Fibroblast of the aortic adventitia (primary cell): Measurements from ENCODE around the gene NKX1-1. TPM values are rescaled to one million over a fixed set of nuclear protein-coding genes. Genes with fewer than 3 reads are reported as not detected.

Experiments used
- DNase-seq: peaks from one replicate; pipeline ENCODE4 v3.0.0-alpha.2; 2010; ENCODE audit warnings: low read depth
- H3K4me3 ChIP-seq: 2 replicates; pipeline ENCODE4 v1.5.1; 2011; ENCODE audit warnings: low read depth, mild to moderate bottlenecking, control low read depth, low read length, moderate library complexity
- total RNA-seq: library from RNA; depleted of rRNA; stranded (reverse); fragments of >200 nt; gene quantifications from 2 replicates; pipeline ENCODE4 v1.2.3, GENCODE V29; 2012; ENCODE audit warnings: low replicate concordance
- TF ChIP-seq, protein P1 (sequence below): IDR thresholded peaks from 2 replicates; pipeline ENCODE4 v1.5.1; 2011; ENCODE audit warnings: mild to moderate bottlenecking, low read length, control low read depth, inconsistent platforms; ENCODE audit not compliant: insufficient read depth

Gene NKX1-1
- total RNA-seq, 1 donor, result not detected

DNA sequence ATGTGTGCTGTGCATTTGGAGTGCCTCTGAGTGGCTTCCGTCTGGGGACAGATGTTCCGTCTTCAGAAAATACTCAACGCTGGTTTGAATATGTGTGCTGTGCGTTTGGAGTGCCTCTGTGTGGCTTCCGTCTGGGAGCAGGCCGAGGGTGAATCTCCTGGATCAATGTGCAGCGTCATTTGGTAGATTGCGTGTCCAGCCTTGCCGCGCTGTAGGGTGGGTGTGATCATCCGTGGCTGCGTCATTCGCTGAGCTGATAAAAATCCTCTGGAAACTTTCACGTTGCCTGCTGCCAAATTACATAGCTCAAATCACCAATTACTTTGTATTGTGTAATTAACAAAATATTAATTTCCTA lies 47.1 kb downstream of the NKX1-1 start:
- no peak for DNase-seq
- no peak overlapping the region for H3K4me3 ChIP-seq
- TF ChIP-seq, protein P1, sequence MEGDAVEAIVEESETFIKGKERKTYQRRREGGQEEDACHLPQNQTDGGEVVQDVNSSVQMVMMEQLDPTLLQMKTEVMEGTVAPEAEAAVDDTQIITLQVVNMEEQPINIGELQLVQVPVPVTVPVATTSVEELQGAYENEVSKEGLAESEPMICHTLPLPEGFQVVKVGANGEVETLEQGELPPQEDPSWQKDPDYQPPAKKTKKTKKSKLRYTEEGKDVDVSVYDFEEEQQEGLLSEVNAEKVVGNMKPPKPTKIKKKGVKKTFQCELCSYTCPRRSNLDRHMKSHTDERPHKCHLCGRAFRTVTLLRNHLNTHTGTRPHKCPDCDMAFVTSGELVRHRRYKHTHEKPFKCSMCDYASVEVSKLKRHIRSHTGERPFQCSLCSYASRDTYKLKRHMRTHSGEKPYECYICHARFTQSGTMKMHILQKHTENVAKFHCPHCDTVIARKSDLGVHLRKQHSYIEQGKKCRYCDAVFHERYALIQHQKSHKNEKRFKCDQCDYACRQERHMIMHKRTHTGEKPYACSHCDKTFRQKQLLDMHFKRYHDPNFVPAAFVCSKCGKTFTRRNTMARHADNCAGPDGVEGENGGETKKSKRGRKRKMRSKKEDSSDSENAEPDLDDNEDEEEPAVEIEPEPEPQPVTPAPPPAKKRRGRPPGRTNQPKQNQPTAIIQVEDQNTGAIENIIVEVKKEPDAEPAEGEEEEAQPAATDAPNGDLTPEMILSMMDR, result no peak

DNA sequence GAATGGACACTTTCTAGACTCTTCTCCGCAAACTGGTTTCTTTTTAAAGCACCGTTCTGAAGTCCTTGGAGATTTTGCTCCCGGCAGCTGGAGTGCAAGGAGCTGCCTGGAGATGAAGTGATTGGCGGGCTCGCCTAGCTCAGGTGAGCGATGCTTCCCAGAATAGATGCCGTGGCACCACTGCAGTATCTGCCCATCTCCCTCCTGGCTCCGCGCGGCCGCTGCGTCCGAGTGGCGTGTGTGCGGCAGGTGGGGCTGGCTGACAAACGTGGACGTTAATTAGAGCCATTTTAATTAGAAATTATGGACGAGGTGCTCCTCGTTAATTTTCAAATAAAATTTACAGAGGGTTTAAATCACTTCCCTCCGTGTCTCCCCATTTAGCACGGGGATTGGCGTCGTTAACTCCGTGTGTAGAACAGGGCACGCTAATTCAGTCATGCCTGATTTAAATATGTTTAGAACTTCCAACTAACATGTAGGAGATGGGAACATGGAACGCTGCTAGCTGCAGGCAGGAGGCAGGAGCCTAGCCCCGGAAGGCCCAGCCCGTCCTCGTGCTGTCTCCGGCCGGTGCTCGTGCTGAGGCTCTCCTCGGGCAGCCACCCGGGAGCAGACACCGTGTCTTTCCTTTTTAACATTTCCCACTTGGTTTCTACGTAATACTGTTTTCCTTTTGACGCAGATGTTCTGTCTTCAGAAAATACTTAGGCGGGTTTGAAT lies 47.7 kb downstream of the NKX1-1 start:
- H3K4me3 ChIP-seq, result no peak overlapping the region
- TF ChIP-seq, protein P1, result no peak
- DNase-seq, result no peak

DNA sequence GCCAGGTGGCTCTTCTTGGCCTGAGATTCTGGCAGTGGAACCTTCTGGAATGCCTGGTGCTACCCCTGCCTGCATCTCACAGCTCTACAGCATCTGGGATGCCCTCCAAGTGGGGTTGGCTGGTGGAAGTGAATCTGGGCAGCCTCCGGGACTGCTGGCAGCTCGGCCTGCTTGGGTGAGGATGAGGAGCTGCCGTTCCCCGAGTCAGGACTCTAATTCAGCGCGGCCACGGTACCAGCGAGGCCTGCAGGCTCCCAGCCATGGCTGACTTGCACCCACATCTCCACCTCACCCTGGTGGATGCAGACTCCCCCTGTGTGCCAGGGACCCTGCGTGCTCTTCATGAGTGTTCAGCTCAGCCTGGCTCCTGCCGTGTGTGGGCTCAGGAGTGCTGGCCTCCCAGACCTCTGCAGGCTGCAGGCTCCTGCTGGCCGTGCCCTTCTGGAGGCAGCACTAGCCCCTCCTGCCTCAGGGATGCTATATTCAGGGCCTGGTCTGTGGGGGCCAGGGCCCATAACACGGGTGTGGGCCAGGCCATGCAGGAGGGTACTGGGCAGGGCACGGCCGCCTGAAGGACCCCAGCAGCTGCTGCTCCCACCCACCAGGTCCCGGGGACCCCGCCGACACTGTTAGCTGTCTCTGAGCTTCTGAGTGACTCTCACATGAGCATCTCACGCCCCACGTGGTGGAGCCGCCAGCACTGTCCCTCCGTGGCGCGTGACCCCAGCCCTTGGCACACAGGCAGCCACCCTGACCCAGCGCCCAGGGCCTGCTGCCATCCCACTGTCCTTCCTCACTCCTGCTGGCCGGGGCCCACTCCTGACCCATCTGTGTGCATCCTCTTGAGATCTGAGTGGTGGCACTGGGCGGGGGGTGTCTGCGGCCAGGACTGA lies 48.6 kb downstream of the NKX1-1 start:
- H3K4me3 ChIP-seq, result no peak overlapping the region
- no peak for DNase-seq
- TF ChIP-seq, protein P1, result no peak

DNA sequence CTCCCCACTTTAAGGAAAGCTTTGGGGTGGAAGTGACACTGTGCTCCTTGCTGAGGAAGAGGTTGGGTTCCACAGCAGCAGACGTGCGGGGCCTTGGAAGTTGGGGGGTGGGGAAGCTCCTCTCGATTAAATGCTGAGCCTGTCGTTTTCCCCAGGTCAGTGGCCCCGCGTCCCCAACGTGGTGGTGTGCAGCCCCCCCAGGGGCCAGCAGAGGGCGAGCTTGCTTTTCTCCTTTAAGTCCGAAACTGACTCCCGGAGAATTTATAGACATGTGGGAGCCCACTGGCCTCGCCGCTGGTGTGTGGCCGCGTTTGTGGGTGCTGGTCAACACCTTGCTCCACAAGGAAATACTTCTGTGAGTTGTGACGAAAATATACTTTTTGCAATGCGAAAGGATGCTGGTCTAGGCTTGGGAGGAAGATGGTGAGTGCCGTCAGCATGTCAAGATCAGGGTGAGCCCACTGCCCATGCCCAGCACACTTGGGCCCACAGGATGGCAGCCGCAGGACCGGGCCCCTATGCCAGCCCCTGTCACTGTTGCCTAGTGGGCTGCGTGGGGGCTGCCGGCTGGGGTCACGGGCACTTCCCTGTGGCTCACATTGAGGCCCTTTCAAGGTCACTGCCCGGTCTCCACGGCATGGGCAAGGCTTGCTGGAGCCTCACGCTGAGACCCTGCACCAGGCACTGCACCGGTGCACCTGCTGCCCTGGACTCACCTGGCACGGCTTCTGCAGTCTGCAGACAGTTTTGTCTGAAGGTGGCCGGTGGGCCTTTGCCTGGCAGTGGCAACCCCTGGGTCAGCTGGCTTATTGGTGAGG lies 49.9 kb downstream of the NKX1-1 start:
- TF ChIP-seq, protein P1, result peak; percentile 90
- no peak overlapping the region for H3K4me3 ChIP-seq
- peak; percentile 58 for DNase-seq

DNA sequence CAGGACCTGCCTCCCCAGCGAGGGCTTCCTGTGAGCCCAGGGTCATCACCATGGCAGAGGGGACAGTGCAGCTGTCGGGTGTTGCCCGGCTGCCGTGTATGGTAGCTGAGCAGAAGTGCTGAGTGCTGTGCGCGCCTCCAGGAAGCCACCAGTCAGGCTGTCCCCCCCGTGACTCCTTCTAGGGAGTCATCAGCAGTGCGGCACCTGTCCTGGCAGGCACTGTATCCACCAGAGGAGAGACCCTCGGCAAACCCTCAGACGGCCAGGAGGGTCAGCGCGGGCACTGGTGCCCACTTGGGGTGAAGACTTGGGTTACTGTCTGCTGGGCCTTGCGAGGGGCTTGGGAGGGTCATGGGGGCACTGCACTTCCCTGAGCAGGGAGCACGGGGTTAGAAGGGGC lies 50.9 kb downstream of the NKX1-1 start:
- DNase-seq, result no peak
- H3K4me3 ChIP-seq, result no peak overlapping the region
- TF ChIP-seq, protein P1, result no peak

DNA sequence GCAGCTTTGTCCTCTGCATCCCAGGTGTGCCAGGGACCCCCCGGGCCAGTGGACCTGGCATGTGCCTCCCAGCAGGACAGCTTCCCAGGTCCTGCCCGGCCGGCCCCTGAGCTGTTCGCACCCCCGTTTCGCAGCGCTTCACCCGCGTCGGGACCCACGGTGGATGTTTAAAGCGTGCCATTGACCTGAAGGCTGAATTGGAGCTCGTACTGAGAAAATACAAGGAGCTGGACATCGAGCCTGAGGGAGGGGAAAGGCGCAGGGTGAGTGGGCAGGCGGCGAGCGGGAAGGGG lies 51.3 kb downstream of the NKX1-1 start:
- DNase-seq, result no peak
- H3K4me3 ChIP-seq, result no peak overlapping the region
- TF ChIP-seq, protein P1, result no peak
